Neural cell (in vitro differentiated cells): ENCODE results near the gene SLCO2B1.

ENCODE experiments used
- CTCF ChIP-seq: fragments of 450-650 bp; IDR thresholded peaks from 2 replicates; pipeline ENCODE4 v1.5.1; 2014; ENCODE audit warnings: antibody characterized with exemption, mild to moderate bottlenecking, moderate library complexity; ENCODE audit not compliant: poor library complexity, severe bottlenecking
- EP300 ChIP-seq: fragments of 450-650 bp; conservative IDR thresholded peaks from 2 replicates; pipeline ENCODE4 v1.6.1; 2014; ENCODE audit warnings: antibody characterized with exemption, mild to moderate bottlenecking, moderate library complexity; ENCODE audit not compliant: poor library complexity, severe bottlenecking
- MXI1 ChIP-seq: fragments of 450-650 bp; conservative IDR thresholded peaks from 2 replicates; pipeline ENCODE4 v1.6.1; 2014; ENCODE audit warnings: antibody characterized with exemption, mild to moderate bottlenecking; ENCODE audit not compliant: poor library complexity, severe bottlenecking
- POLR2AphosphoS5 ChIP-seq: IDR thresholded peaks from 2 replicates; pipeline ENCODE4 v1.6.1; 2012
- SMC3 ChIP-seq: fragments of 450-650 bp; conservative IDR thresholded peaks from 2 replicates; pipeline ENCODE4 v1.6.1; 2014; ENCODE audit warnings: antibody characterized with exemption, mild to moderate bottlenecking, moderate library complexity; ENCODE audit not compliant: poor library complexity
- TAF1 ChIP-seq: IDR thresholded peaks from 2 replicates; pipeline ENCODE4 v1.6.1; 2012; ENCODE audit warnings: low read depth

- TF ChIP-seq CTCF (no peak), EP300 (no peak), SMC3 (no peak), POLR2AphosphoS5 (no peak), MXI1 (no peak), TAF1 (no peak)
These were observed 44.5 kb downstream of the SLCO2B1 start for GRCh38 chr11:75195167-75195962.
